Prostate gland (tissue), 2 donors: Measurements from ENCODE around the gene USP24. TPM values are rescaled to one million over a fixed set of nuclear protein-coding genes. Genes with fewer than 3 reads are reported as not detected.

Source experiments
- DNase-seq: peaks from one replicate; pipeline ENCODE4 v3.0.0-alpha.2; 2019; ENCODE audit warnings: low spot score
- H3K27ac ChIP-seq, 2 donors: fragments of 200-600 bp; sonication (generic); 2 replicates each; pipeline ENCODE4 v1.5.1; 2017 to 2019
- H3K27me3 ChIP-seq: fragments of 200-600 bp; sonication (generic); replicated peaks from 2 replicates; pipeline ENCODE4 v1.5.1; 2019; ENCODE audit not compliant: insufficient read depth
- H3K36me3 ChIP-seq, 2 donors: fragments of 200-600 bp; sonication (generic); 1 replicate in 1 of 2; 2 replicates in 1 of 2; pipeline versions ENCODE4 v1.5.1 to v1.8.1; 2017 to 2019
- H3K4me1 ChIP-seq: fragments of 200-600 bp; sonication (generic); replicated peaks from 2 replicates; pipeline ENCODE4 v1.5.1; 2019
- H3K4me3 ChIP-seq, 2 donors: fragments of 200-600 bp; sonication (generic); 2 replicates each; pipeline ENCODE4 v1.5.1; 2017 to 2019
- H3K9me3 ChIP-seq: fragments of 200-600 bp; sonication (generic); 2 replicates; pipeline ENCODE4 v1.5.1; 2017
- CTCF ChIP-seq, 4 experiments: fragments of 200-600 bp in 2 of 4; fragments of 450-650 bp in 2 of 4; sonication (generic) in 2 of 4; IDR thresholded peaks; 1 replicate in 3 of 4; 2 replicates in 1 of 4; pipeline ENCODE4 v1.5.1; 2016 to 2019; ENCODE audit warnings: antibody characterized with exemption in 4 of 4, mild to moderate bottlenecking in 2 of 4, moderate library complexity in 2 of 4
- POLR2A ChIP-seq: fragments of 450-650 bp; IDR thresholded peaks from one replicate; pipeline ENCODE4 v1.6.1; 2016; ENCODE audit warnings: antibody characterized with exemption, mild to moderate bottlenecking
- POLR2AphosphoS5 ChIP-seq: sonication (generic); formaldehyde crosslinking; IDR thresholded peaks from one replicate; pipeline ENCODE4 v1.6.1; 2017; ENCODE audit warnings: antibody characterized with exemption
- WGBS: methylation state at CpG from one replicate; pipeline ENCODE4 v1.1.5; 2018; 5-methylcytosine and 5-hydroxymethylcytosine counted together
- intact Hi-C: fragments of 100-400 bp; cut with DNase I; formaldehyde crosslinking; loops from one replicate; pipeline ENCODE4 v1.14.2; 2022
- total RNA-seq, 2 donors: library from RNA; depleted of rRNA; stranded (reverse); fragments of >200 nt; gene quantifications; one replicate each; pipeline ENCODE4 v1.1.0, GENCODE V29; 2016

Gene USP24
- total RNA-seq, 2 donors from 2014 or later, result 29.7 to 44.6 TPM

- peaks cover 9% of the 10 kb centered on the region for H3K4me1 ChIP-seq
- H3K27ac ChIP-seq, result no peak overlapping the region
- no peak for TF ChIP-seq CTCF (IDR thresholded peaks at IDR 0.05)
- TF ChIP-seq POLR2A, result no peak
- no peak for TF ChIP-seq POLR2AphosphoS5
- no peak overlapping the region for H3K4me3 ChIP-seq
- H3K27me3 ChIP-seq, result no peaks in the 10 kb centered on the region
- peak; percentile 28 for DNase-seq
- intact Hi-C loops, result no loop called here
- H3K36me3 ChIP-seq, result peaks cover 0 to 5% of the 10 kb centered on the region in 2 donors
- WGBS, result 77% methylated on average over 17 of the region's 17 CpGs
- no peaks in the 10 kb centered on the region for H3K9me3 ChIP-seq
These were observed 148.0 kb downstream of the USP24 start for GRCh38 chr1:55067022-55067778.

GRCh38 chr1:55065648-55066047, 149.5 kb downstream of the USP24 start:
- no peak for DNase-seq
- 85% methylated on average over 4 of the region's 4 CpGs for WGBS
- Histone ChIP-seq H3K27me3 (no peaks in the 10 kb centered on the region), H3K27ac (no peak overlapping the region), H3K9me3 (no peaks in the 10 kb centered on the region), H3K4me3 (no peak overlapping the region), H3K4me1 (peaks cover 9% of the 10 kb centered on the region), H3K36me3 (peaks cover 0 to 5% of the 10 kb centered on the region in 2 donors)
- TF ChIP-seq CTCF (IDR thresholded peaks at IDR 0.05), result no peak
- no peak for TF ChIP-seq POLR2A
- no peak for TF ChIP-seq POLR2AphosphoS5
- intact Hi-C loops, result no loop called here

- WGBS, result 9% methylated on average over 2 of the region's 2 CpGs
- DNase-seq, result peak; percentile 20
- peaks cover 0 to 5% of the 10 kb centered on the region in 2 donors for H3K36me3 ChIP-seq
- no peak overlapping the region for H3K27ac ChIP-seq
- H3K9me3 ChIP-seq, result no peaks in the 10 kb centered on the region
- H3K4me1 ChIP-seq, result peaks cover 9% of the 10 kb centered on the region
- H3K27me3 ChIP-seq, result no peaks in the 10 kb centered on the region
- H3K4me3 ChIP-seq, result no peak overlapping the region
- TF ChIP-seq CTCF (IDR thresholded peaks at IDR 0.05), result no peak
- intact Hi-C loops, result no loop called here
These were observed 150.3 kb downstream of the USP24 start for GRCh38 chr1:55064861-55065263.

GRCh38 chr1:55064071-55064581, 151.0 kb downstream of the USP24 start:
- intact Hi-C loops, result no loop called here
- peaks cover 9% of the 10 kb centered on the region for H3K4me1 ChIP-seq
- H3K27ac ChIP-seq, result no peak overlapping the region
- no peaks in the 10 kb centered on the region for H3K27me3 ChIP-seq
- peak; percentile 57 for DNase-seq
- peaks cover 0 to 5% of the 10 kb centered on the region in 2 donors for H3K36me3 ChIP-seq
- peak in 1 of 4 experiments; percentile 15 for TF ChIP-seq CTCF (IDR thresholded peaks at IDR 0.05)
- no peak for TF ChIP-seq POLR2A
- no peak for TF ChIP-seq POLR2AphosphoS5
- H3K9me3 ChIP-seq, result no peaks in the 10 kb centered on the region
- H3K4me3 ChIP-seq, result no peak overlapping the region
- 20% methylated on average over 12 of the region's 12 CpGs for WGBS

- H3K27ac ChIP-seq, result no peak overlapping the region
- peaks cover 0 to 5% of the 10 kb centered on the region in 2 donors for H3K36me3 ChIP-seq
- TF ChIP-seq POLR2A (no peak), POLR2AphosphoS5 (no peak), CTCF (IDR thresholded peaks at IDR 0.05) (no peak)
- peaks cover 9% of the 10 kb centered on the region for H3K4me1 ChIP-seq
- intact Hi-C loops, result no loop called here
- no peaks in the 10 kb centered on the region for H3K27me3 ChIP-seq
- peak; percentile 39 for DNase-seq
- WGBS, result 30% methylated on average over 9 of the region's 9 CpGs
- H3K9me3 ChIP-seq, result no peaks in the 10 kb centered on the region
- H3K4me3 ChIP-seq, result no peak overlapping the region
These were observed 151.6 kb downstream of the USP24 start for GRCh38 chr1:55063577-55063942.
